Measurements from ENCODE around the gene F7.
"Not testable (repeated sequence)": the region's sequence is repeated elsewhere in the genome, so short reads cannot be mapped to it uniquely, and the experiment has no call there.

The F7 gene

DNA sequence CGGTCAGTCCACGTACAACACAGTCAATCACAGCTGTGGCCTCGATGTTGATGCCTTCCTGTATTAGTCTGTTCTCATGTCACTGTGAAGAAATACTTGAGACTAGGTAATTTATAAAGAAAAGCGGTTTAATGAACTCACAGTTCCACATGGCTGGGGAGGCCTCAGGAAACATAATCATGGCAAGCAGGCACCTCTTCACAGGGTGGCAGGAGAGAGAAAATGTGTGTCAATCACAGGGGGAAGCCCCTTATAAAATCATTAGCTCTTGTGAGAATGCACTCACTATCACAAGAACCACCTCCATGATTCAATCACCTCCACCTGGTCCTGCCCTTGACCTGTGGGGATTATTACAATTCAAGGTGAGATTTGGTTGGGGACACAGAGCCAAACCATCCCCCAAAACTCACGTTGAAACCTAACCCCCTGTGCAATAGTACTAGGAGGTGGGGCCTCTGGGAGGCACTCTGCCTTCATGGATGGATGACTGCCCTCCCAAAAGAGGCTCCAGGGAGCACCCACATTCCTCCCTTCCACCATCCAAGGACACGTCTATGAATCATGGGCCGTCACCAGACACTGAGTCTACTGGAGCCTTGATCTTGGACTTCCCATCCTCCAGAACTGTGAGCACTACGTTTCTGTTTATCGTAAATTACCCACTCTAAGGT is 50.5 kb downstream of the F7 start:
- no peak for DNase-seq

DNA sequence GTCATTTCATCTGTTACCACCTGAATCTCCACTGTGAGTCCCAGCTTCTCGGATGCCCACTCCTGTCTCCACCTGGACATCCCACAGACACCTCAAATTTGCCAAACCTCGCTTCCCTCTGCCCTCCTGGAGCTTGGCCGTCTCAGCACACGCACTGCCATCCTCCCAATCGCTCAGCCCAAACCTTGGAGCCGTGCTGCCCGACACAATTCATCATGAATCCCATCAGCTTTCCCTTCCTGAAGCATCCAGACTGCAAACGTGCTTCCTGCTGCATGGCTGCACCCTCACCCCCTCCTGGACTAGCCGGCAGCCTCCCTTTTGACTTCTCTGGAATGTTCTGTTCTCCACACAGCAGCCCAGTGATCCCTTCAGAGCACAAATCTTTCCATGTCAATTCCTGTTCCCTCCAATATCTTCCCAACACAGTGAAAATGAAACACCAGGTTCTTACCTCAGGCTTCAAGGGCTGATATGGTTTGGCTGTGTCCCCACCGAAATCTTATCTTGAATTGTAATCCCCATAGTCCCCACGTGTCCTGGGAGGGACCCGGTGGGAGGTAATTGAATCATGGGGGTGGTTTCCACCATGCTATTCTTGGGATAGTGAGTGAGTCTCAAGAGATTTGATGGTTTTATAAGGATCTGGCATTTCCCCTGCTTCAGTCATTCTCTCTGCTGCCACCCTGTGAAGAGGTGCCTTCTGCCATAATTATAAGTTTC is 51.8 kb downstream of the F7 start:
- DNase-seq = no peak

DNA sequence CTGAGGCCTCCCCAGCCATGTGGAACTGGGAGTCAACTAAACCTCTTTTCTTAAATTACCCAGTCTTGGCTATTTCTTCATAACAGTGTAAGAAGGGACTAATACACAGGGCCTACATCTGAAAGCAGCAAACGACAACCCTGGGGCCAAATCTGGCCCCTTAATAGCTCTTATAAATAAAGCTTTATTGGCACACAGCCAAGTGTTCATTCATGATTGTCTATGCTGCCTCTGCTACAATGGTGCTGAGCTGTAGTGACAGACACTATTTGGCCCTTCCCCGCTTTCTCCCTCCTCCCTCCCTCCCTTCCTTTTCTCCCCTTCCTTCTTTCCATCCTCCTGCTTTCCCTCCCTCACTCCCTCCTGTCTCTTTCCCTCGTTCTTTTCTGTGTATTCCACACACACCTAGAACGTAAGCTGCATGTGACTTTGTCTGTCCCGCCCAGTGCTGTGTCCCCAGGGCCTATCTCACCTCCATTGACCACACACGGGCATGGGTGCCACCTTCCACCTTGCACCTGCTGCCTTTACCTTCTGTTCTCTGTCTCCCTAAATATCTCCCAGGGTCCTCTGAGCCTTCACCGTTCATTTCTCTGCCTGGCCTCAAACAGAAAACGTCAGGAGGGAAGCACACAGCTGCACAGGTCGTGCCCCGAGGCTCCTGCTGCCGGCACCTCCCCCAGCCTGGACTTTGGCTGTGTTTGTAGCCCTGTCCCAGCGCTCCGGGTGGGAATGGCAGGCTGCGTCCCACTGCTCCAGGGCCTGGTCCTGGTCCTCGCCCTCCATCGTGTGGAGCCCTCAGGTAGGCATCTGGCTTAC is 52.5 kb downstream of the F7 start, which contains the start of gene PROZ:
Gene PROZ, plus strand, starts transcription at position 720 of the 819 bp plus-strand sequence. Its CDS starts 13 bp downstream, at position 733.
- DNase-seq = no peak

DNA sequence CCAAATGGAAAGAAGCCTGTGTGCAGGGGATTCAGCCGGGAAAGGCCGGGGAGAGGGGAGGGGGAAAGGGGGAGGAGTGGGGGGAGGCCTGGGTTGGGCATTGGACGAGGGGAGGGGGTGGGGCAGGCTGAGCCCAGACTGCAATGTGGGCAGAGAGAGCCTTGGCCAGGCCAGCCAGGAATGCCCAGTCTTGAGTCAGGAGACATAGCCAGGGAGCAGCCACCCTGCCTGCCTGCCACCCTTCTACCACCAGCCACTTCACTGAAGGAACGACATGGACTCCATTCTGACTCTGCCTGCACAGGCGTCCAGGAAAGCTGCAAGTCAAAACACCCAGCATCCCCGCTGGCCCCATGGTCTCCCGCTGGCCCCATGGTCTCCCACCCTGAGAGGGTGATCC is 53.4 kb downstream of the F7 start:
- no peak for DNase-seq

DNA sequence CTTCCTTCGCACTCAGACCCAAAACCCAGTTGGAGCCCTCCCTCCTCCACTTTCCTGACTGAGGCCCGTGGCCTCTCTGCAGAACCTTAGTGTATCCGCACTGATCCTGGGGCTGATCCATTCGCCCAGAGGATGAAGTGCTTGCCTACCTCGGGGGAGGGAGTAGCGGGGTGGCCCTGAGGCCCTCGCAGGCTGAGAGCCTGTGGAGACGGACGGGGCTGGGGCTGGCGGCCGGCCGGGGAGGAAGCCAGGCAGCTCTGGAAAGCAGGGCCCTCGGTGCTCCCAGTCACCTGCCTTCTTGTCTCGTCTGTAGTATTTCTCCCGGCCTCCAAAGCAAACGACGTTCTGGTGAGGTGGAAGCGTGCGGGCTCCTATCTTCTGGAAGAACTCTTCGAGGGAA is 54.1 kb downstream of the F7 start:
- no peak for DNase-seq

DNA sequence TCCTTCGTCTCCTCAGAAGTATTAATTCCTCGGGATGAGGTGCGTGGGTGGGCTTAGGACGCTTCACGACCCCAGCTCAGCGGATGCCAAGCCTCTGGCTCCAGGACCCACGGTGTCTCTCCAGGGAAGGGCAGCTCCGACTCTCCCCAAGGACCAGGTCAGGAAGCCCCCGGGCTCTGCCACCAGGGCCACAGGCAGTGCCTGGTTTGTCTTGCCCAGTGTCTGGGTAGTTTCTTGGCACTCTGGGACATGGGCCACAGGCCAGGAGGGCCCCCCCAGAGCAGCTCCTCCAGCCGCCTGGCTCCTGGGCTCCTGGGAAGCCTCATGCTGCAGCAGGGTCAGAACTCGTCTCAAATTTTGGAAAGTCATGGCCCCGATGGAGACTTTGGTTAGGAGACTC is 55.4 kb downstream of the F7 start:
- DNase-seq = no peak

DNA sequence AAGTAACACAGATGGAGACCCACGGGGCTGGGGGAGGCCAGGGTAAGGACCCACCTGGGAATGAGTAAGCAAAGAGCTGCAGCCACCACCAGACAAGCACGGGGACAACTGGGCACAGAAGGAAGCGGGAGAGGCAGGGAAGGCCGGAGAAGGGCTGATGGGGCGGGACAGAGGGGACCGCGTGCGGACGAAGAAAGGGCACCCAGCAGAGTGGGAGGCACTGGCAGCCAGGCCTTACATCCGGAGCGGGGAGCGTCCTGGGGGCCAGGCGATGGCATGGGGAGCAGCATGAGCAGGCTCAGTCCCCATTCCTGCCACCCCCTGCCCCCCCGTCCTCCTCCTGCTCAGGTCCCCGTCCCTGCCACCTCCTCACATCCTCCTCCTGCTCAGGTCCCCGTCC is 55.8 kb downstream of the F7 start:
- DNase-seq = no peak

DNA sequence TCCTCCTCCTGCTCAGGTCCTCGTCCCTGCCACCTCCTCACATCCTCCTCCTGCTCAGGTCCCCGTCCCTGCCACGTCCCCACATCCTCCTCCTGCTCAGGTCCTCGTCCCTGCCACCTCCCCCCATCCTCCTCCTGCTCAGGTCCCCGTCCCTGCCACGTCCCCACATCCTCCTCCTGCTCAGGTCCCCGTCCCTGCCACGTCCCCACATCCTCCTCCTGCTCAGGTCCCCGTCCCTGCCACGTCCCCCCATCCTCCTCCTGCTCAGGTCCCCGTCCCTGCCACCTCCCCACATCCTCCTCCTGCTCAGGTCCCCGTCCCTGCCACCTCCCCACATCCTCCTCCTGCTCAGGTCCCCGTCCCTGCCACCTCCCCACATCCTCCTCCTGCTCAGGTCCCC is 56.4 kb downstream of the F7 start:
- not testable (repeated sequence) for DNase-seq

DNA sequence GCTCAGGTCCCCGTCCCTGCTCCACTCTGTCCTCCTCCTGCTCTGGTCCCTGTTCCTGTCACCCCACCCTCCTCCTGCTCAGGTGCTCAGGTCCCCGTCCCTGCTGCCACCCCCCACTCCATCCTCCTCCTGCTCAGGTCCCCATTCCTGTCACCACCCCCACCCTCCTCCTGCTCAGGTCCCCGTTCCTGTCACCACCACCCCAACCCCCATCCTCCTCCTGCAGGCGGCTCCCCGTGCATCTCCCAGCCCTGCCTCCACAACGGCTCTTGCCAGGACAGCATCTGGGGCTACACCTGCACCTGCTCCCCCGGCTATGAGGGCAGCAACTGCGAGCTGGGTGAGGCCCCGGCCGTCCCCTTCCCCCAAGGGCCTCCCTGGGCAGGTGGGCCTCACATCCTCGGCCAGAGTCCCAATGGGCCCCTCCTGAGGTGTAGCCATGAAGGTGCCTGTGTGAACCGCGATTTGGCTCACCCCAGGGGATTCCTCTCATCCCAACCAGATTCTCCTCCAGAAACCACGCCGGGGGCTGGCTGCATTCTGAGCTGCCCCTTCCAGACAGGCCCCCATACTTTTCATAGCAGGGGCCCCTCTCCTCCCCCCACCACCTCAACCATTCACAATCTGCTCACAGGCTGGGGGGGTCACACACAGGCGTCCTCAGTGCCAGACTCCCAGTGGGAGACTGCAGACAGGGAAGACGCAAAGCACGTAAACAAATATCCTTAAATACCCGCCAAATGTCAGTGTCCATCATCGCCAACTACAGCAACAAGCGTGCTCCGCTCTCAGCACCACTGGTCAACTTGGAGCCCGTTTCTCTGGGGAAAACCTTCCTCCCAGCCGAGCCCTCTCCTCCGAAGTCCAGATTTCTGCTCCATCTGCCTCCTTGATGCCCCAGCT is 57.4 kb downstream of the F7 start:
- no peak for DNase-seq

DNA sequence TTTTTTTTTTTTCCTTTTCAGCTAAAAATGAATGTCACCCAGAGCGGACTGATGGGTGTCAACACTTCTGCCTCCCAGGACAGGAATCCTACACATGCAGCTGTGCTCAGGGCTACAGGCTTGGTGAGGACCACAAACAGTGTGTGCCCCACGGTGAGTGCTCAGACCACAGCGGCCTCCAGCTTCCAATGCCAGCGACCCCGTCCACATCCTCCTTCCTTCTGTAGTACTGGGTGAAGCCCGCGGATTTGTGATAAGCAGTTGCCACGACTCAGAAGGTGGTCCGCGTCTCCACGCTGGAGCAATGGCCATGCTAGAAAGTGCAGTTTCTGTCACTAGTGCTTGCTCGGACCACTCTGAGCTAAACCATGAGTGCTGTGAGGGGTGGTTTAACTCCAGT is 58.9 kb downstream of the F7 start:
- DNase-seq = no peak

DNA sequence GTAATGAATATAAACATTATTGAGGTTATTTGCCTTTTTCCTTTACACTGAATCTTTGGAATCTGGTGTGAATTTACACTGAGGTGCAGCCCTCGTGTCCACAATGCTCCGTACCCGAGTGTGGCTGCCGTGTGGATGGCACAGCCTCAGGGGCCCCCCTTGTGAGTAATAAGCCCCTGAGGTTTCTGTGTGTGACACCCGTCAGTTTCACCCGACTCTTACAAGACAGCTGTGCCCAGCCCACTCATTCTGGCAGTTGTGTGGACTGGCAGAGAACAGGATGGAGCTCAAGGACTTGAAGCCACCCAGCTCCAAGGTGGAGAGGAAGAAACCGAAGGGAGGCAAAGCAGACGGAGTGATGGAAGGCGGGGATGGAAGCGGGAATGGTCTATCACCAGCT is 60.7 kb downstream of the F7 start:
- no peak for DNase-seq

DNA sequence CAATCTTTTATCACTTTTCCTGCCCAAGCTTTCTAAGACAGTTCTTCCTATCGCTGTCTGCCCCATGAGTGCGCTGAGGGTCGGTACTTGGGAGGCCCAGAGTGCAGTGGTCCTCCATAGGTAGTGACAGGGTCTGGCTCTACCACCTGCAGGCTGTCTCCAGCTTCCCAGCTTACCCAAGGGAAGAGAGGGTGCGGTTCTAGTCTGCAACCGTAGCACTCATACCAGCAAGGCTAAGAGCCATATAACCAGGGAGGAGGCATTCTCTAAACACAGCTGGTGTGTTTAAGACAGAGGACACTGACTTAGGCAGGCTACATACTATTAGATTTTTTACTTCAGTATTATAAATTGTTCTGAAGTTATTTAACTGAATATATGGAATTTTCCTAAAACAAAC is 61.1 kb downstream of the F7 start:
- DNase-seq = no peak

DNA sequence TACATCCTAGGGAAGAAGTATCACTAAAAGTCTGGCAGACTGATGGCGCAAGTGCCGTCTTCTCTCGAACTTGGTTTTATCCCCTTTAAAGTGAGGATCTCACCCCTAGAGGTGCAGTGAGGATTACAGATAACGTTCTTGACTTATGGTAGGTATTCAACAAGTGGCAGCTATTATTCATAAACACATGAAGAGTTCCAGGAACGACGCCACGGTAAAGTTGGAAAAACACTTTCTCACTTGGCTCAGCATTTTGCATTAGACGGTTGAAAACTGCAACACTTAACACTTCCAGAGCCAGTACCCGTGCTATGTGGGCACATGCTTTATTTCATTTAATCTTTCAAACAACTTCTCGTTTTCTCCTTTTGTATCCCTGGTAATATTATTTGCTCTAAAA is 61.6 kb downstream of the F7 start:
- DNase-seq = no peak

DNA sequence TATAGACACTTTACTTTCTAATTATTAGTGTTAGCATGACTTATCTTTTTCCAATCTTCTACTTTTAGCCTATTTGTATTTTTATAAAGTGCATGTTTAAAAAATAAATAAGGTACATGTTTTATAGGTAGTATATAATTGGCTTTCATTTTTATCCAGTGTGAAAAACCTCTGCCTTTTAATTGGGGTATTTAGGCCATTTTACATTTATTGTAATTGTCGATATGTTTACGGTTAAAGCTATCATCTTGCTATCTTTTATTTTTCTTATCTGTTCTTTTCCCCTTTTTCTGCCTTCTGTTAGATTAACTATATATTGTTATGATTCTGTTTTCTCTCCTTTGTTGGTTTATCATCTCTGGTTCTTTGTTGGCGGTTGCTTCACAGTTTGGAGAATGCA is 62.0 kb downstream of the F7 start:
- DNase-seq = no peak

DNA sequence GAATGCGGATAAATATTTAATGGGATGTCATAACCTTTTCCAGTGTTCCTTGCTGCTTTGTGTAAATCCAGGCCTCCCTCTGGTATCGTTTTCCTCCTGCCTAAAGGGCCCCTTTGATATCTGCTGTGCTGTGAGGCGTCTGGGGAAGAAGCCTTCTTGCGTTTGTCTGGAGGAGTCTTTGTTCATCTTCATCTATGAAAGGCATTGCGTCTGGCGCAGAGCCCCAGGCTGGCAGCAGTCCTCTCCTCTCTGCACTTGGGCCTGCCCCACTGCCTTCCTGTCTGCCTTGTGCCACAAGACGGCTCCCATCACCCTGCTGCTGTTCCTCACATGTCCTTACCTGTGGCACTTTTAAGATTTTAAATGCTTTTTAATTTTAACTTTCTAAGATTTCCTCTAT is 62.6 kb downstream of the F7 start:
- no peak for DNase-seq

DNA sequence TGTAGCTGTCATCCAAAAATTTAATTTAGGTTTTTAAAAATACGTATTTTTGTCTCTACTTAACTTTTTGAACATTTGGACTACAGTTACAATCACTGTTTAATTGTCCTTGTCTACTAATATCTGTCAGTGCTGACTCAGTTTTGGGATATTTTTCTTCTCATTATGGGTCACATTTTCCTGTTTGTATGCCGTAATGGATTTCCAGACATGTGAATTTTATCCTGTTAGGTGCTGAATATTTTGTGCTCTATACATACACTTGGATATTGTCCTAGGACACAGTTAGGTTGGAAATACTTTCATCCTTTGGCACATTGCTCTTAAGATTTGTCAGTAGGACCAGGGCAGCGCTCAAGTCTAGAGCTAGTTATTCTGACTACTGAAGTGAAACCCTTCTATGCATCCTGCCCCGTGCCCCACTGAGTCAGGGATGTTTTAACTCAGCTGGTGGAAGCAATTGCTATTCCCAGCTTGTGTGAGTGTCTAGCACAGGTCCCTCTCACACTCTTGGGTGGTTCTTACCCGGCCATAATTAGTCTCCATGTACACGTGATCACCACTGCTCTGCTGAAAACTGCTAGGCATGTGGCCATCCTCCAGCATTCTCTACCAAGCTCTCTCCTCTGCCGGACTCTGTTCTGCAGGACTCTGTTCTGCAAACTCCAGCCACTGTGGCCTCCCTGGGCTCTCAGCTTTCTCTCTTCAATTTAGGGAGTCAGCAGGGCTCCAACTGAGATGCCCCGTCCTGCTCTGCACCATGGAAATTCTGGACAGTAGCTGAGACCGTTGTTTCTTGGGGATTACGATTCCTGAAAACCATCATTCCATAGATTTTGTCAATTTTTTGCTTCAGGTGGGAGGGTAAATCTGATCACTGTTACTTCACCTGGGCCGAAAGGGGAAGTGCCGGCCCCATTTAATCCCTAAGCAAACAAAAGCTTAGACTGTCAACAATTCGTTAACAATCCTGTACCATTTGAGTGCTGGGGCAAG is 64.0 kb downstream of the F7 start:
- no peak for DNase-seq

All from T-helper 1 cell (primary cell).